BJ (cell line): Measurements from ENCODE around the gene HEATR5A. TPM values are rescaled to one million over a fixed set of nuclear protein-coding genes. Genes with fewer than 3 reads are reported as not detected.

Experiments
- CTCF ChIA-PET: fragments of 350-600 bp; formaldehyde crosslinking; extraction: SDS; loops from one replicate; lab custom pipeline; 2021; ENCODE audit warnings: antibody characterized with exemption, inconsistent platforms; lab: Yijun Ruan, JAX
- POLR2A ChIA-PET: fragments of 300-600 bp; sonication (Branson Sonifier 250); formaldehyde crosslinking; extraction: SDS; loops from one replicate; lab custom pipeline; 2021; ENCODE audit warnings: antibody characterized with exemption; lab: Charles Lee
- DNase-seq: peaks from one replicate; pipeline ENCODE4 v3.0.0-alpha.2; 2011; ENCODE audit warnings: low read depth
- H3K27me3 ChIP-seq: 2 replicates; pipeline ENCODE4 v1.6.0; 2011; ENCODE audit warnings: low read length; ENCODE audit not compliant: control insufficient read depth, insufficient read depth
- H3K36me3 ChIP-seq: 2 replicates; pipeline ENCODE4 v1.5.1; 2011; ENCODE audit warnings: low read length; ENCODE audit not compliant: control insufficient read depth, insufficient read depth
- H3K4me3 ChIP-seq: 2 replicates; pipeline ENCODE4 v1.5.1; 2011; ENCODE audit warnings: low read depth, mild to moderate bottlenecking, control low read depth, low read length
- polyA plus RNA-seq: library from polyadenylated mRNA; depleted of rRNA; stranded (reverse); fragments of >200 nt; gene quantifications from 2 replicates; pipeline ENCODE4 v1.2.3, GENCODE V29; 2011
- TF ChIP-seq, protein P1 (sequence below): IDR thresholded peaks from 2 replicates; pipeline ENCODE4 v1.5.1; 2011; ENCODE audit warnings: low read depth, mild to moderate bottlenecking, control low read depth, inconsistent platforms, low read length, moderate library complexity; ENCODE audit not compliant: insufficient read depth

Gene HEATR5A
- polyA plus RNA-seq, 1 experiment, result 34.3 TPM

DNA sequence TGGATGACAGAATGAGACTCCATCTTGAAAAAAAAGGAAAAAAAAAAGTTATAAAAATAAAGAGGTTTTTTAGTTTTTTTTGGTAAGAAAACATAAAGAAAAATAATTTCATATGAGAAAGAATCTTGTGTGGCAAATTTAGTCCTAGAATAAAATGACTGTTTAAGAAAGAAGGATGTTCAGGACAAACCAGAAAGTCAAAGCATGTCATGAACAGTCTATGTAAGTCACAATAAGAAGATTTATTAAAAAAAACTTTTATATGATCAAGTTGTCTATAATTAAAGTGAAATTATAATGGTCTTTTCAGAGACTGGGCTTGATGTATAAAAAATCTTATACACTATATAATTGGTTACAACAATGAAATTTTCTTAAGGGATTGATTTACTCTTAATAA lies 144.6 kb downstream of the HEATR5A start:
- TF ChIP-seq, protein P1, sequence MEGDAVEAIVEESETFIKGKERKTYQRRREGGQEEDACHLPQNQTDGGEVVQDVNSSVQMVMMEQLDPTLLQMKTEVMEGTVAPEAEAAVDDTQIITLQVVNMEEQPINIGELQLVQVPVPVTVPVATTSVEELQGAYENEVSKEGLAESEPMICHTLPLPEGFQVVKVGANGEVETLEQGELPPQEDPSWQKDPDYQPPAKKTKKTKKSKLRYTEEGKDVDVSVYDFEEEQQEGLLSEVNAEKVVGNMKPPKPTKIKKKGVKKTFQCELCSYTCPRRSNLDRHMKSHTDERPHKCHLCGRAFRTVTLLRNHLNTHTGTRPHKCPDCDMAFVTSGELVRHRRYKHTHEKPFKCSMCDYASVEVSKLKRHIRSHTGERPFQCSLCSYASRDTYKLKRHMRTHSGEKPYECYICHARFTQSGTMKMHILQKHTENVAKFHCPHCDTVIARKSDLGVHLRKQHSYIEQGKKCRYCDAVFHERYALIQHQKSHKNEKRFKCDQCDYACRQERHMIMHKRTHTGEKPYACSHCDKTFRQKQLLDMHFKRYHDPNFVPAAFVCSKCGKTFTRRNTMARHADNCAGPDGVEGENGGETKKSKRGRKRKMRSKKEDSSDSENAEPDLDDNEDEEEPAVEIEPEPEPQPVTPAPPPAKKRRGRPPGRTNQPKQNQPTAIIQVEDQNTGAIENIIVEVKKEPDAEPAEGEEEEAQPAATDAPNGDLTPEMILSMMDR, result no peak

DNA sequence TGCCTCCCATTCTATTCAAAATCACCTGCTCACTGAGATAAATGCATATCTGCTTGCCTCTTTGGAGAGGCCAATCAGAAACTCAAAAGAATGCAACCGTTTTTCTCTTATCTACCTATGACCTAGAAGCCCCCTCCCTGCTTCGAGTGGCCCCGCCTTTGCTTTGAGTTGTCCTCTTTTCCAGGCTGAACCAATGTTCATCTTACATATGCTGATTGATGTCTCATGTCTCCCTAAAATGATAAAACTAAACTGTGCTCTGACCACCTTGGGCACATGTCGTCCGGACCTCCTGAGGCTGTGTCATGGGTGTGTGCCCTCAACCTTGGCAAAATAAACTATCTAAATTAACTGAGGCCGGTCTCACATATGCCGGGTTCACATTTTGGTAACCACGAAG lies 148.7 kb downstream of the HEATR5A start:
- ChIA-PET POLR2A (no interaction called here), CTCF (interaction anchor here (0.7 kb wide), 1 partner anchor 64 kb away, joined by 4 read pairs; no protein-coding TSS in a partner anchor)
- Histone ChIP-seq H3K27me3 (no peaks in the 10 kb centered on the region), H3K36me3 (no peaks in the 10 kb centered on the region), H3K4me3 (no peak overlapping the region)
- TF ChIP-seq, protein P1, result no peak
- DNase-seq, result no peak

More for the DNA sequence above, 144.6 kb downstream of the HEATR5A start:
- Histone ChIP-seq H3K36me3 (no peaks in the 10 kb centered on the region), H3K4me3 (no peak overlapping the region), H3K27me3 (no peaks in the 10 kb centered on the region)
- CTCF ChIA-PET, result no interaction called here
- POLR2A ChIA-PET, result interaction anchor here (0.6 kb wide), 1 partner anchor 18 kb away, joined by 5 read pairs; no protein-coding TSS in a partner anchor
- DNase-seq, result no peak

GRCh38 chr14:31270196-31270772 lies 150.1 kb downstream of the HEATR5A start:
- Histone ChIP-seq H3K36me3 (no peaks in the 10 kb centered on the region), H3K4me3 (no peak overlapping the region), H3K27me3 (no peaks in the 10 kb centered on the region)
- DNase-seq, result no peak
- CTCF ChIA-PET, result interaction anchor here (0.5 to 1.9 kb wide), 3 partner anchors 8 to 62 kb away, joined by 3 to 5 read pairs (median 3); no protein-coding TSS in a partner anchor
- TF ChIP-seq, protein P1, result peak; percentile 33
- POLR2A ChIA-PET, result no interaction called here

GRCh38 chr14:31269634-31270195 lies 150.6 kb downstream of the HEATR5A start:
- CTCF ChIA-PET, result interaction anchor here (0.5 to 1.9 kb wide), 4 partner anchors 9 to 61 kb away, joined by 3 to 5 read pairs (median 3); no protein-coding TSS in a partner anchor
- Histone ChIP-seq H3K4me3 (no peak overlapping the region), H3K36me3 (no peaks in the 10 kb centered on the region), H3K27me3 (no peaks in the 10 kb centered on the region)
- DNase-seq, result no peak
- TF ChIP-seq, protein P1, result no peak
- POLR2A ChIA-PET, result no interaction called here

GRCh38 chr14:31268216-31268615 lies 152.1 kb downstream of the HEATR5A start:
- ChIA-PET POLR2A (no interaction called here), CTCF (interaction anchor here (0.9 kb wide), 1 partner anchor 60 kb away, joined by 3 read pairs; the partner anchor contains the start of gene HECTD1)
- no peaks in the 10 kb centered on the region for H3K36me3 ChIP-seq
- TF ChIP-seq, protein P1, result no peak
- no peaks in the 10 kb centered on the region for H3K27me3 ChIP-seq
- DNase-seq, result peak; percentile 58
- no peak overlapping the region for H3K4me3 ChIP-seq
